Nephron (organoid): ENCODE measurements around the gene TTC16.

ENCODE experiments used
- H3K27ac Mint-ChIP-seq, 3 experiments: 2 replicates each; pipeline ENCODE4 v1.8.0; 2020; ENCODE audit warnings: mixed read lengths in 3 of 3, mild to moderate bottlenecking in 2 of 3, moderate library complexity in 1 of 3
- H3K27me3 Mint-ChIP-seq: 2 replicates; pipeline ENCODE4 v1.8.0; 2021; ENCODE audit warnings: low read depth, mild to moderate bottlenecking, moderate library complexity, mixed read lengths
- H3K36me3 Mint-ChIP-seq: 2 replicates; pipeline ENCODE4 v1.8.0; 2020; ENCODE audit warnings: low read depth, mixed read lengths
- H3K4me1 Mint-ChIP-seq: 2 replicates; pipeline ENCODE4 v1.8.0; 2020; ENCODE audit warnings: mixed read lengths
- H3K4me3 Mint-ChIP-seq, 3 experiments: 2 replicates each; pipeline ENCODE4 v1.8.0; 2020; ENCODE audit warnings: mild to moderate bottlenecking in 3 of 3, mixed read lengths in 3 of 3, moderate library complexity in 2 of 3
- H3K9me3 Mint-ChIP-seq: 2 replicates; pipeline ENCODE4 v1.8.0; 2020; ENCODE audit warnings: mixed read lengths
- TF ChIP-seq, protein P1 (sequence below), 3 experiments: fragments of 200-600 bp; sonication (generic); IDR thresholded peaks; one replicate each; pipeline ENCODE4 v1.5.0; 2021; ENCODE audit warnings: antibody characterized with exemption in 3 of 3; ENCODE audit not compliant: unreplicated experiment in 3 of 3

The TTC16 gene

DNA sequence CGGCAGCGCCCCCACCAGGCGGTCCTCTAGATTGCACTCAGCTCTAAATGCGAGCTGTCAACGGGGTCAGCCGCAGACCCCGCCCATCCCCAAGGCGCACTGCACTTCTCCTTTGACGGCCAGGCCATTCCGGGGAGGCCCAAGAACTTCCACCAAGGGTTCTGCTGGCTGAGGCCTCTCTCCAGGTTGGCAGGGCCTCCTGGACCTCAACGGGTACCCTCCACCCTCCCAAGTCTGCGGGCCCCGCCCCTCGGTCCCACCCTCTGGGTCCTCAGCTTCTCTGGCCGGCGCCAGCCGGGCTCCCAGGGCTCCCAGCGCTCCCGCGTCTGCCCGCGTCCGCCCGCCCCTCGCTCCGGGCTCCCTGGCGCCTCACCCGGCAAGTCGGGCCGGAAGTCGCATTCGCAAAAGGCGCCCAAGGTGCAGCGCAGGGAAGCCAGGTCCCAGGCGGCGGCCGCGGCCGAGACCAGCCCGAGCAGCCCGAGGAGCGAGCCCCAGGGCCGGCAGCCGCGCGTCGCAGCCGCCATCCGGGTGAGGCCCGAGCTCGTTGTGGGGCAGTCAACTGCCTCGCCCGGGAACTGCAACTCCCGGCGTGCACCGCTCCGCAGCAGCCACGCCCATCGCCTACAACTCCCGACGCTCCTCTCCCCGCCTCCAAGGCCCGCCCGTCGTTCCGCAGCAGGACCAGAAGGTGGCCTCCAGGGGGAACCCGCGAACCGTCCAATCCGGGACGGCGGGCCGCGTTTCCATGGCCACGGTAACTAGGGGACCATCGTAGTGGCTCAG, 19.1 kb downstream of the TTC16 start, which contains the start of gene TOR2A:
Gene TOR2A, minus strand, starts transcription at position 548 of the 783 bp plus-strand sequence. Its CDS starts 24 bp downstream, at position 524.
- Mint-ChIP-seq H3K4me3 (peak within 1 kb of the TSS; percentile 87 to 94 (median 88)), H3K27me3 (peaks cover 3% of the 10 kb centered on the region), H3K4me1 (no peaks in the 10 kb centered on the region), H3K9me3 (no peaks in the 10 kb centered on the region), H3K27ac (peak within 1 kb of the TSS; percentile 64 to 88 (median 75)), H3K36me3 (peaks cover 6% of the 10 kb centered on the region)
- TF ChIP-seq, protein P1, sequence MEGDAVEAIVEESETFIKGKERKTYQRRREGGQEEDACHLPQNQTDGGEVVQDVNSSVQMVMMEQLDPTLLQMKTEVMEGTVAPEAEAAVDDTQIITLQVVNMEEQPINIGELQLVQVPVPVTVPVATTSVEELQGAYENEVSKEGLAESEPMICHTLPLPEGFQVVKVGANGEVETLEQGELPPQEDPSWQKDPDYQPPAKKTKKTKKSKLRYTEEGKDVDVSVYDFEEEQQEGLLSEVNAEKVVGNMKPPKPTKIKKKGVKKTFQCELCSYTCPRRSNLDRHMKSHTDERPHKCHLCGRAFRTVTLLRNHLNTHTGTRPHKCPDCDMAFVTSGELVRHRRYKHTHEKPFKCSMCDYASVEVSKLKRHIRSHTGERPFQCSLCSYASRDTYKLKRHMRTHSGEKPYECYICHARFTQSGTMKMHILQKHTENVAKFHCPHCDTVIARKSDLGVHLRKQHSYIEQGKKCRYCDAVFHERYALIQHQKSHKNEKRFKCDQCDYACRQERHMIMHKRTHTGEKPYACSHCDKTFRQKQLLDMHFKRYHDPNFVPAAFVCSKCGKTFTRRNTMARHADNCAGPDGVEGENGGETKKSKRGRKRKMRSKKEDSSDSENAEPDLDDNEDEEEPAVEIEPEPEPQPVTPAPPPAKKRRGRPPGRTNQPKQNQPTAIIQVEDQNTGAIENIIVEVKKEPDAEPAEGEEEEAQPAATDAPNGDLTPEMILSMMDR (IDR thresholded peaks at IDR 0.05; ENCODE audit: unreplicated experiment in 3 of 3): peak; percentile 92 to 94 (median 93)

DNA sequence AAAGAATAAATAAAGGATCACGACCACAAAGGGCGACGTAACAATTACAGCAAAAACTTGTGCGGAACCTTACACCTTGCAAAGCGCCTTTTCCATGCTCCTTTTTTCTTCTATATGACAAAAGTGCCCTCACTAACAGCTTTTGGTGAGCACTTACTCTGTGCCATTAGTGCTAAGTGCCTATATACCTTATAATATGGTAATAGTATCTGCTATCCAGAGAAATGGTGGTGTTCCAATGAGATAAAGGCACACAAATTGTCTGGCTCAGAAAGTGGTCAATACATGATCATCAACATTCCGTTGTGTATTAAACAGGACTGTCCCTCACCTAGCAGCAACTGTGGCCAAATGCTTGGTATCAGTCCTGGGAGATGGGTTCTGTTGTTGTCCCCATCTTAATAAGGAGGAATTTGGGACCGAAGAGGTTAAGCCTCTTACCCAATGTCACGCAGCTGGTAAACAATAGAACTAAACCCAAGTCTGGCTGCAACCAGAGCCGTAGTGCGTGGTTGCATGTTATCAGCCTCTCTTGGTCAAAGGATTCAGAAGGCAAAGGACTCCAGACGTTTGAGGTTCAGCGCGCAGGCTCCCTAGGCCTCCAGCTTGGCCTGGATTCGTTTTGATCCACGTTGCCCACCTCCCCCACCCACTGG, 19.8 kb downstream of the TTC16 start:
- TF ChIP-seq, protein P1 (IDR thresholded peaks at IDR 0.05; ENCODE audit: unreplicated experiment in 3 of 3): no peak
- H3K9me3 Mint-ChIP-seq: no peaks in the 10 kb centered on the region
- H3K4me1 Mint-ChIP-seq: no peaks in the 10 kb centered on the region
- H3K36me3 Mint-ChIP-seq: peaks cover 6% of the 10 kb centered on the region
- peaks cover 3% of the 10 kb centered on the region for H3K27me3 Mint-ChIP-seq
- peak overlapping the region; percentile 64 to 88 (median 64) for H3K27ac Mint-ChIP-seq
- H3K4me3 Mint-ChIP-seq: peak overlapping the region; percentile 86 to 94 (median 88)

DNA sequence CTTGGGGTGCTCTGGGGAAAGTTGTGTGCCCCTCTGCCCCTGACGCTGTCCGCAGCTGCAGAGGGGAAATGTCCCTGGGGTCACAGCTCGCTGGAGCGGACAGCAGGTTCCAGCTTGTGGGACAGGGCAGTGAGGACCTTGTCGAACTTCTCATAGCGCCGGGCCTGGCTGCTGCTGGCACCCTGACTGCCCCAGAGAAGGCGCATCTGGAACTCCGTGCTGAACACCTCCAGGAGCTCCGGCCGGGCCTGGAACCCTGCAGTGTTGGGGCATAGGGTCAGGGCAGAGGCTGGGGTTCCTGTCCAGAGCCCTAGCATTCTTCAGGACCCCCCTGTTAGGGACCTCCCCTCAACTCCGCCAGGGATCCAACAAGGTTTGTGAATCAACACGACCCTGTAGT, 22.8 kb downstream of the TTC16 start:
- TF ChIP-seq, protein P1 (IDR thresholded peaks at IDR 0.05; ENCODE audit: unreplicated experiment in 3 of 3): no peak
- no peaks in the 10 kb centered on the region for H3K4me1 Mint-ChIP-seq
- H3K36me3 Mint-ChIP-seq: peaks cover 6% of the 10 kb centered on the region
- no peak overlapping the region for H3K4me3 Mint-ChIP-seq
- no peak overlapping the region for H3K27ac Mint-ChIP-seq
- H3K9me3 Mint-ChIP-seq: no peaks in the 10 kb centered on the region
- H3K27me3 Mint-ChIP-seq: peaks cover 12% of the 10 kb centered on the region

DNA sequence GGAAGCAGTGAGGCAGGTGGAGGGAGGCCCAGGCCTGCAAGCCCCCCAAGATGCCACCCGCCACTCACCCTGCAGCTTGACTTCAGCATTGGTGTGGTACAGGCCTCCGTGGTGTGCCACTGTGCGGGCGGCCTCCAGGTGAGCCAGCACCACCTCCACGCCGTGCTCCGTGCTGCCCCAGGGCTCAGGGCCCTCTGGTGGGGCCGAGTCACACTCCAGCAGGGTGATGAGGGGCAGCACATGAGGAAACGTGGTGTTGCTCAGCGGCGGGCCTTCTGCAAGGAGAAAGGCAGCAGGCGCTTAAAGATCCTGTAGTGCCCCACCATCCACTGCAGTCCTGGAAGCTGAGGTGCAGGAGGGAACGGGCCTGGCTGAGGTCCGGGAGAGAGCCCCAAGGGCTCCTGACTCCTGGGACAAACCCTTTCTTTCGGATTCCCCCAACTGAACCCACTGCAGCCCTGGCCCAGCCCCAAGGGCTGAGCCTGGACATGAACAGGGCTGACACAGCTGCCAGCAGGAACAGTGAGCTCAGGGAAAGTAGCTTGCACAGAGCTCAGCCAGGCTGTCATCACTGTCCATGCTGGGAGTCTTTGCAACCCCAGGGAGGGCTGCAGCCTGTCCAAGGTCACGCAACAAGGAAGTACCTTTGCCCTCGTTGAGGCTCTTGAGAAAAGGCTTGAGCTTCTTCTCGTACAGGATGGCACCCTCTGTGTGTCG, 23.9 kb downstream of the TTC16 start:
- H3K4me1 Mint-ChIP-seq: no peaks in the 10 kb centered on the region
- H3K27ac Mint-ChIP-seq: no peak overlapping the region
- no peaks in the 10 kb centered on the region for H3K9me3 Mint-ChIP-seq
- no peak overlapping the region for H3K4me3 Mint-ChIP-seq
- H3K36me3 Mint-ChIP-seq: peaks cover 6% of the 10 kb centered on the region
- TF ChIP-seq, protein P1 (IDR thresholded peaks at IDR 0.05; ENCODE audit: unreplicated experiment in 3 of 3): no peak
- peaks cover 12% of the 10 kb centered on the region for H3K27me3 Mint-ChIP-seq

DNA sequence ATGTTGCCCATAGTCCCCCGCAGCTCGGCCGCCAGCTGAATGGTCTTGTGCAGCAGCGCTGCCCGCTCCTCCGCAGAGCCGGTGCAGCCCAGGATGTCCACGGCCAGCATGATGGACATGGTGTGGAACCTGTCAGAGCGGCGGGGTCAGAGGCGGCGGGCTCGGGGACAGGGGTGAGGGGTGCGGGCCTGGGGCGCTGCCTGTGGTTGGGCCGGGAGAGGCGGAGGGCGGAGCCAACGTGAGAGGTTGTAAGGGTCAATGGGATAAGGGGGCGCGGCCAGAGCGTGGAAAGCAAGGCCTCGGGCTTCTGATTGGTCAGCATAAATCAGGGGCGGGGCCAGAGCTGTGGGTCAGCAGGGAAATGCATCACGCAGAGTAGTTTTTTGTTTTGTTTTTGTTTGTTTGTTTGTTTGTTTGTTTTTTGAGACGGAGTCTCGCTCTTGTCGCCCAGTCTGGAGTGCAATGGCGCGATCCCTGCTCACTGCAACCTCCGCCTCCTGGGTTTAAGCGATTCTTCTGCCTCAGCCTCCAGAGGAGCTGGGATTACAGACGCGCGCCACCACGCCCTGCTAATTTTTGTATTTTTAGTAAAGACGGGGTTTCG, 26.1 kb downstream of the TTC16 start:
- TF ChIP-seq, protein P1 (IDR thresholded peaks at IDR 0.05; ENCODE audit: unreplicated experiment in 3 of 3): no peak
- no peaks in the 10 kb centered on the region for H3K4me1 Mint-ChIP-seq
- peak overlapping the region in 1 of 3 experiments; percentile 77 for H3K27ac Mint-ChIP-seq
- H3K36me3 Mint-ChIP-seq: peaks cover 6% of the 10 kb centered on the region
- peak overlapping the region; percentile 63 to 83 (median 81) for H3K4me3 Mint-ChIP-seq
- no peaks in the 10 kb centered on the region for H3K9me3 Mint-ChIP-seq
- H3K27me3 Mint-ChIP-seq: peaks cover 10% of the 10 kb centered on the region
